SH-SY5Y (cell line): ENCODE data around the gene NACC2.

Experiments
- GATA2 ChIP-seq: IDR thresholded peaks from 2 replicates; pipeline ENCODE4 v1.6.1; 2011; ENCODE audit warnings: mild to moderate bottlenecking, low read depth, low read length
- GATA3 ChIP-seq: IDR thresholded peaks from 2 replicates; pipeline ENCODE4 v1.6.1; 2011; ENCODE audit warnings: low read depth, mild to moderate bottlenecking, low read length, moderate library complexity

NACC2 gene

GRCh38 chr9:136048560-136049411 lies 46.3 kb downstream of the NACC2 start:
- TF ChIP-seq GATA3 (no peak), GATA2 (no peak)

GRCh38 chr9:136047775-136048559 lies 47.1 kb downstream of the NACC2 start:
- TF ChIP-seq GATA3 (no peak), GATA2 (no peak)

- TF ChIP-seq GATA2, result no peak
- no peak for TF ChIP-seq GATA3
These were observed 47.9 kb downstream of the NACC2 start for GRCh38 chr9:136047076-136047774.

- TF ChIP-seq GATA2 (no peak), GATA3 (no peak)
These were observed 48.6 kb downstream of the NACC2 start for GRCh38 chr9:136046554-136046920.

- TF ChIP-seq GATA3 (no peak), GATA2 (no peak)
These were observed 49.2 kb downstream of the NACC2 start for GRCh38 chr9:136045595-136046553.

GRCh38 chr9:136044971-136045594 lies 50.0 kb downstream of the NACC2 start:
- TF ChIP-seq GATA3 (no peak), GATA2 (no peak)

GRCh38 chr9:136044207-136044970 lies 50.7 kb downstream of the NACC2 start:
- TF ChIP-seq GATA2, result no peak
- no peak for TF ChIP-seq GATA3

- TF ChIP-seq GATA2 (no peak), GATA3 (no peak)
These were observed 51.6 kb downstream of the NACC2 start for GRCh38 chr9:136043441-136043991.

GRCh38 chr9:136042541-136042940 lies 52.5 kb downstream of the NACC2 start:
- TF ChIP-seq GATA2 (no peak), GATA3 (no peak)

GRCh38 chr9:136039488-136039887 lies 55.6 kb downstream of the NACC2 start:
- TF ChIP-seq GATA2 (no peak), GATA3 (no peak)

GRCh38 chr9:136036848-136037247 lies 58.2 kb downstream of the NACC2 start:
- no peak for TF ChIP-seq GATA3
- TF ChIP-seq GATA2, result no peak

- no peak for TF ChIP-seq GATA2
- no peak for TF ChIP-seq GATA3
These were observed 59.0 kb downstream of the NACC2 start for GRCh38 chr9:136036050-136036449.
